A549 (cell line): ENCODE results near the gene NAT16. TPM values are rescaled to one million over a fixed set of nuclear protein-coding genes. Genes with fewer than 3 reads are reported as not detected.

ENCODE experiments used
- ATAC-seq, 2 experiments: fragments of 200-7000 bp in 1 of 2; fragments of >200 bp in 1 of 2; cut with Nextera tagmentation in 1 of 2; cut with Tn5 transposase in 1 of 2; 3 replicates each; pipeline versions ENCODE4 v1.8.0 to v1.9.1; 2018 to 2020; ENCODE audit warnings: mild to moderate bottlenecking in 1 of 2, moderate library complexity in 1 of 2
- CTCF ChIA-PET: fragments of 300-600 bp; sonication (Branson Sonifier 250); formaldehyde crosslinking; extraction: SDS; loops from one replicate; lab custom pipeline; 2021; ENCODE audit warnings: antibody characterized with exemption, inconsistent platforms; lab: Yijun Ruan, JAX
- POLR2A ChIA-PET: fragments of 350-600 bp; formaldehyde crosslinking; extraction: SDS; loops from one replicate; lab custom pipeline; 2021; ENCODE audit warnings: antibody characterized with exemption, inconsistent platforms; lab: Yijun Ruan, JAX
- DNase-seq, 2 experiments: peaks; one replicate each; pipeline versions ENCODE4 v3.0.0 to v3.0.0-alpha.2; 2011 to 2016; ENCODE audit warnings: low read depth in 1 of 2, low spot score in 1 of 2
- FAIRE-seq: peaks from 2 replicates; lab custom pipeline; 2011; peaks lifted over from hg19 to GRCh38; lab: Jason Lieb, UNC
- H3K27ac ChIP-seq, 2 experiments: fragments of >200 bp; sonication (Bioruptor Twin); formaldehyde crosslinking; 3 replicates each; pipeline ENCODE4 v1.5.1; 2016 to 2017
- H3K4me1 ChIP-seq: fragments of >200 bp; sonication (Bioruptor Twin); formaldehyde crosslinking; 3 replicates; pipeline ENCODE4 v1.6.1; 2016
- H3K4me2 ChIP-seq: fragments of >200 bp; sonication (Bioruptor Twin); formaldehyde crosslinking; 3 replicates; pipeline ENCODE4 v1.6.1; 2016
- H3K4me3 ChIP-seq: fragments of >200 bp; sonication (Bioruptor Twin); formaldehyde crosslinking; 3 replicates; pipeline ENCODE4 v1.5.1; 2016
- H3K9me3 ChIP-seq: fragments of >200 bp; sonication (Bioruptor Twin); formaldehyde crosslinking; 3 replicates; pipeline ENCODE4 v1.6.1; 2016
- CBX8 ChIP-seq: fragments of 200-600 bp; sonication (generic); IDR thresholded peaks from 2 replicates; pipeline ENCODE4 v1.6.1; 2016
- EHF ChIP-seq: fragments of 250-450 bp; sonication (Bioruptor Pico); IDR thresholded peaks from 2 replicates; pipeline ENCODE4 v1.5.0; 2020; ENCODE audit warnings: mild to moderate bottlenecking
- EHMT2 ChIP-seq: fragments of 200-600 bp; sonication (generic); IDR thresholded peaks from 2 replicates; pipeline ENCODE4 v1.6.1; 2016; ENCODE audit warnings: antibody characterized with exemption, low read depth, mild to moderate bottlenecking, moderate library complexity
- ESRRA ChIP-seq: fragments of 150-350 bp; IDR thresholded peaks from 2 replicates; pipeline ENCODE4 v1.6.1; 2014; ENCODE audit warnings: mild to moderate bottlenecking, low read length, borderline replicate concordance
- HDAC2 ChIP-seq: fragments of 200-600 bp; sonication (generic); IDR thresholded peaks from 2 replicates; pipeline ENCODE4 v1.6.1; 2016
- KDM1A ChIP-seq: fragments of 200-600 bp; sonication (generic); IDR thresholded peaks from 2 replicates; pipeline ENCODE4 v1.6.1; 2016; ENCODE audit warnings: low read depth, mild to moderate bottlenecking
- MAFK ChIP-seq: fragments of 450-650 bp; IDR thresholded peaks from 2 replicates; pipeline ENCODE4 v1.6.1; 2014; ENCODE audit not compliant: partially characterized antibody
- NFE2L2 ChIP-seq: fragments of 150-350 bp; conservative IDR thresholded peaks from 2 replicates; pipeline ENCODE4 v1.6.1; 2014; ENCODE audit warnings: low read length
- NR3C1 ChIP-seq: fragments of >200 bp; sonication (Bioruptor Twin); formaldehyde crosslinking; IDR thresholded peaks from 3 replicates; pipeline ENCODE4 v1.6.1; 2017
- PHF8 ChIP-seq: fragments of 200-600 bp; sonication (generic); IDR thresholded peaks from 2 replicates; pipeline ENCODE4 v1.6.1; 2016; ENCODE audit warnings: low read depth, mild to moderate bottlenecking, antibody characterized with exemption, moderate library complexity, borderline replicate concordance
- POLR2AphosphoS2 ChIP-seq: conservative IDR thresholded peaks from 2 replicates; pipeline ENCODE4 v1.6.1; 2012; ENCODE audit warnings: low read length, improper control_type of control experiment, inconsistent platforms
- RAD21 ChIP-seq, 2 experiments: fragments of >200 bp in 1 of 2; sonication (Bioruptor Twin) in 1 of 2; formaldehyde crosslinking in 1 of 2; IDR thresholded peaks in 1 of 2; conservative IDR thresholded peaks in 1 of 2; 2 replicates in 1 of 2; 3 replicates in 1 of 2; pipeline ENCODE4 v1.6.1; 2012 to 2018; ENCODE audit warnings: inconsistent platforms in 1 of 2
- RCOR1 ChIP-seq: fragments of 150-350 bp; IDR thresholded peaks from 2 replicates; pipeline ENCODE4 v1.6.1; 2014; ENCODE audit warnings: antibody characterized with exemption, low read length, low read depth
- RNF2 ChIP-seq: fragments of 200-600 bp; sonication (generic); IDR thresholded peaks from 2 replicates; pipeline ENCODE4 v1.6.1; 2016; ENCODE audit warnings: low read depth, mild to moderate bottlenecking, antibody characterized with exemption, moderate library complexity, borderline replicate concordance
- TFCP2L1 ChIP-seq: fragments of 250-450 bp; sonication (Bioruptor Pico); IDR thresholded peaks from 2 replicates; pipeline ENCODE4 v1.5.0; 2021; ENCODE audit warnings: mild to moderate bottlenecking
- ZFP36 ChIP-seq: fragments of 450-650 bp; IDR thresholded peaks from 2 replicates; pipeline ENCODE4 v1.6.1; 2014; ENCODE audit warnings: borderline replicate concordance; ENCODE audit not compliant: partially characterized antibody
- ZNF302 ChIP-seq: fragments of 250-450 bp; sonication (Bioruptor Pico); IDR thresholded peaks from 2 replicates; pipeline ENCODE4 v1.9.0; 2021; ENCODE audit warnings: inconsistent platforms, mild to moderate bottlenecking, moderate library complexity
- ZSCAN20 ChIP-seq: fragments of 250-450 bp; sonication (Bioruptor Pico); IDR thresholded peaks from 2 replicates; pipeline ENCODE4 v1.8.0; 2022; ENCODE audit warnings: mild to moderate bottlenecking, moderate library complexity
- WGBS: methylation state at CpG from one replicate; pipeline ENCODE4 v1.1.6; 2017; ENCODE audit errors: missing lambda C conversion rate; 5-methylcytosine and 5-hydroxymethylcytosine counted together
- polyA plus RNA-seq, 4 experiments: library from polyadenylated mRNA; depleted of rRNA in 3 of 4; stranded (reverse); fragments of >200 nt; fragmentation: RNase III in 1 of 4; extraction: RNeasy Plus Mini Kit Qiagen cat#74134 plus additional on column Dnase treatment in 1 of 4; gene quantifications; 2 replicates in 3 of 4; 3 replicates in 1 of 4; pipeline ENCODE4 v1.2.3, GENCODE V29; 2011 to 2017
- TF ChIP-seq, protein P1 (sequence below): fragments of >200 bp; sonication (Bioruptor Twin); formaldehyde crosslinking; IDR thresholded peaks from 3 replicates; pipeline ENCODE4 v1.6.1; 2016
- TF ChIP-seq, protein P2 (sequence below): fragments of >200 bp; sonication (Bioruptor Twin); formaldehyde crosslinking; IDR thresholded peaks from 2 replicates; pipeline ENCODE4 v1.6.1; 2016

NAT16 gene
- polyA plus RNA-seq, 2 of the 4 experiments (the other 2 are of a cell fraction): 0.05 to 0.12 TPM

GRCh38 chr7:101198476-101198875, 18.4 kb upstream of the NAT16 start:
- Histone ChIP-seq H3K27ac (no peak overlapping the region), H3K4me1 (peaks cover 10% of the 10 kb centered on the region), H3K4me2 (no peak overlapping the region), H3K9me3 (no peaks in the 10 kb centered on the region), H3K4me3 (no peak overlapping the region)
- POLR2A ChIA-PET: no interaction called here
- DNase-seq: no peak
- TF ChIP-seq RAD21 (conservative IDR thresholded peaks at IDR 0.05 in 1 of 2, IDR thresholded peaks at IDR 0.05 in 1 of 2): no peak
- TF ChIP-seq MAFK: no peak
- no peak for TF ChIP-seq POLR2AphosphoS2
- TF ChIP-seq EHMT2: no peak
- no peak for TF ChIP-seq RNF2
- TF ChIP-seq ZNF302: no peak
- TF ChIP-seq NFE2L2: no peak
- TF ChIP-seq, protein P1, sequence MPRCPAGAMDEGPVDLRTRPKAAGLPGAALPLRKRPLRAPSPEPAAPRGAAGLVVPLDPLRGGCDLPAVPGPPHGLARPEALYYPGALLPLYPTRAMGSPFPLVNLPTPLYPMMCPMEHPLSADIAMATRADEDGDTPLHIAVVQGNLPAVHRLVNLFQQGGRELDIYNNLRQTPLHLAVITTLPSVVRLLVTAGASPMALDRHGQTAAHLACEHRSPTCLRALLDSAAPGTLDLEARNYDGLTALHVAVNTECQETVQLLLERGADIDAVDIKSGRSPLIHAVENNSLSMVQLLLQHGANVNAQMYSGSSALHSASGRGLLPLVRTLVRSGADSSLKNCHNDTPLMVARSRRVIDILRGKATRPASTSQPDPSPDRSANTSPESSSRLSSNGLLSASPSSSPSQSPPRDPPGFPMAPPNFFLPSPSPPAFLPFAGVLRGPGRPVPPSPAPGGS: no peak
- no peak for ATAC-seq
- CTCF ChIA-PET: interaction anchor here (0.6 to 1.0 kb wide), 3 partner anchors 10 to 83 kb away, joined by 3 to 6 read pairs (median 3); no protein-coding TSS in a partner anchor
- no peak for FAIRE-seq
- 83% methylated on average over 14 of the region's 14 CpGs for WGBS

DNA sequence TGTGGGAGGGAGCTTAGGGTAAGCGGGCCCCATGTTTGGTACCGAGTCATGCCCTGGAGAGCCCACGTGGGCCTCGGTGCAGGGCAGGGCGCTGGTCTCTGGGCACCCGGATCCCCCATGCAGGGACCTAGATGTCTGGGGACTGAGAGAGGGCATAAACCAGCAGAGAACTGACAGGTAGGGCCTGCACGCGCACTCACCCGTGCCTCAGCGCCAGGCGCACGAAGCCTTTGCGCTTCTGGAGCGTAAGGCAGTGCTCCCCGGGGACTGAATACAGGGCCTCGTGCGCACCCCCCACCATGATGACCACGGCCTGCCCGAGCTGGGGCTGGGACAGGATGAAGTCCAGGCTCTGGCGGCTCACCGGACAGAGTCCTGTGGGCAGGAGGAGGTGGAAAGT, 17.9 kb upstream of the NAT16 start:
- FAIRE-seq (no peak), ATAC-seq (no peak), DNase-seq (no peak)
- H3K4me1 ChIP-seq: peaks cover 10% of the 10 kb centered on the region
- H3K4me2 ChIP-seq: no peak overlapping the region
- no peaks in the 10 kb centered on the region for H3K9me3 ChIP-seq
- 84% methylated on average over 13 of the region's 21 CpGs for WGBS
- no peak overlapping the region for H3K27ac ChIP-seq
- ChIA-PET POLR2A (no interaction called here), CTCF (interaction anchor here (0.6 to 1.0 kb wide), 2 partner anchors 10 to 83 kb away, joined by 3 read pairs; no protein-coding TSS in a partner anchor)
- no peak overlapping the region for H3K4me3 ChIP-seq
- TF ChIP-seq ZSCAN20 (CRISPR knock-in tag) (no peak), POLR2AphosphoS2 (no peak), ESRRA (no peak), PHF8 (no peak), HDAC2 (no peak), CBX8 (no peak), NR3C1 (no peak), KDM1A (no peak), RCOR1 (no peak)
- TF ChIP-seq, protein P2, sequence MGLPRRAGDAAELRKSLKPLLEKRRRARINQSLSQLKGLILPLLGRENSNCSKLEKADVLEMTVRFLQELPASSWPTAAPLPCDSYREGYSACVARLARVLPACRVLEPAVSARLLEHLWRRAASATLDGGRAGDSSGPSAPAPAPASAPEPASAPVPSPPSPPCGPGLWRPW: no peak

DNA sequence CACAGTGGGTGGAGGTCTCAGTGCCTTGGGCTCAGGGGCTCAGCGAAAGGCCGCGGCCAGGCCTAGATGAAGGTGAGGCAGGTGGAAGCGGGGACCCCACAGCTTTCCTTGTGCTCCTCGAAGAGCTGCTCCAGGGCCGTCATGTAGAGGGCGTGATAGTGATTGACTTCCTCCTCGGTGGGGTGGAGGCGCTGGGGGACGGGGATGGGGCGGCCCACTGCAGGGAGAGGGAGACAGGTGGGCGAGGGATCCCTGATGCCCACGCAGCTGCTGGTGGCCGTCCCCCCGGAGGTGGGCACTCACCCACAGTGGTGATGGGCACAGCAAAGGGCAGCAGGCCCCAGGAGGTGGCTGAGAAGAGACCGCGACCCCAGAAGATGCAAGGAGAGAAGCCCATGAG, 15.8 kb upstream of the NAT16 start:
- DNase-seq (no peak), ATAC-seq (no peak)
- CTCF ChIA-PET: interaction anchor here (0.5 to 10.7 kb wide), 6 partner anchors 8 to 301 kb away, joined by 3 to 318 read pairs (median 6); partner anchors contain the start of genes ACHE, MOGAT3, PLOD3 and ZNHIT1

DNA sequence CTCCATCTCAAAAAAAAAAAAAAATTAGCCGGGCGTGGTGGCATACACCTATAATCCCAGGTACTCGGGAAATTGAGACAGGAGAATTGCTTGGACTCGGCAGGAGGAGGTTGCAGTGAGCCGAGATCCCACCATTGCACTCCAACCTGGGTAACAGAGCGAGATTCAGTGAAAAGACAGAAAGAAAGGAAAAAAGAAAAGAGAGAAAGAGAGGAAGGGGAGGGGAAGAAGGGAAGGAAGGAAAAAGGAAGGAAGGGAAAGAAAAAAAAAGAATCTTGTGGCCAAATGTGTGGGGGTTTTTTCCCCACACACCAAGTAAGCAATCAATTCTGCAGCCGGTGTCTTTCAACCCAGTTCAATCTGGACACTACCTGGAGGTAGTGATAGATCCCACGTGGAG, 9.0 kb upstream of the NAT16 start:
- Histone ChIP-seq H3K9me3 (no peaks in the 10 kb centered on the region), H3K4me3 (no peak overlapping the region), H3K4me2 (no peak overlapping the region), H3K4me1 (peaks cover 23% of the 10 kb centered on the region), H3K27ac (no peak overlapping the region)
- DNase-seq (no peak), FAIRE-seq (no peak), ATAC-seq (no peak)
- TF ChIP-seq RAD21 (conservative IDR thresholded peaks at IDR 0.05 in 1 of 2, IDR thresholded peaks at IDR 0.05 in 1 of 2) (no peak), EHF (no peak), ZFP36 (no peak), TFCP2L1 (CRISPR knock-in tag) (no peak)
- POLR2A ChIA-PET: no interaction called here
- WGBS: 57% methylated on average over 8 of the region's 8 CpGs
- CTCF ChIA-PET: interaction anchor here (4.0 to 10.7 kb wide), 3 partner anchors 13 to 46 kb away, joined by 38 to 318 read pairs (median 68); no protein-coding TSS in a partner anchor

More for the DNA sequence above, 15.8 kb upstream of the NAT16 start:
- FAIRE-seq: no peak
- H3K4me3 ChIP-seq: no peak overlapping the region
- no peaks in the 10 kb centered on the region for H3K9me3 ChIP-seq
- TF ChIP-seq ZSCAN20 (CRISPR knock-in tag) (no peak), HDAC2 (no peak)
- TF ChIP-seq, all 56 proteins: peak for 0
- WGBS: 91% methylated on average over 17 of the region's 17 CpGs
- H3K27ac ChIP-seq: no peak overlapping the region
- H3K4me1 ChIP-seq: peaks cover 10% of the 10 kb centered on the region
- POLR2A ChIA-PET: no interaction called here
- H3K4me2 ChIP-seq: no peak overlapping the region
